Smooth muscle cell (in vitro differentiated cells): ENCODE measurements around the gene MRPL52. TPM values are rescaled to one million over a fixed set of nuclear protein-coding genes. Genes with fewer than 3 reads are reported as not detected.
"Not testable (repeated sequence)": the region's sequence is repeated elsewhere in the genome, so short reads cannot be mapped to it uniquely, and the experiment has no call there.

Experiments
- DNase-seq: peaks from one replicate; lab custom pipeline; 2025; ENCODE audit not compliant: unreplicated experiment; lab: John Stamatoyannopoulos, UW
- H2AFZ ChIP-seq: fragments of 200-600 bp; sonication (generic); 2 replicates; pipeline ENCODE4 v1.6.0; 2016; ENCODE audit warnings: antibody characterized with exemption, low read depth, mild to moderate bottlenecking
- H3F3A ChIP-seq: fragments of 200-600 bp; sonication (generic); 2 replicates; pipeline ENCODE4 v1.6.0; 2017; ENCODE audit warnings: antibody characterized with exemption, low read depth
- H3K27ac ChIP-seq: fragments of 200-600 bp; sonication (generic); 2 replicates; pipeline ENCODE4 v1.5.1; 2016; ENCODE audit warnings: low read depth, mild to moderate bottlenecking
- H3K27me3 ChIP-seq: fragments of 200-600 bp; sonication (generic); 2 replicates; pipeline ENCODE4 v1.6.1; 2016; ENCODE audit warnings: low read depth, mild to moderate bottlenecking
- H3K36me3 ChIP-seq: fragments of 200-600 bp; sonication (generic); 2 replicates; pipeline ENCODE4 v1.5.1; 2016; ENCODE audit warnings: low read depth
- H3K4me1 ChIP-seq: fragments of 200-600 bp; sonication (generic); 2 replicates; pipeline ENCODE4 v1.5.1; 2016; ENCODE audit warnings: low read depth
- H3K4me2 ChIP-seq: fragments of 200-600 bp; sonication (generic); 2 replicates; pipeline ENCODE4 v1.6.0; 2016; ENCODE audit warnings: mild to moderate bottlenecking
- H3K4me3 ChIP-seq: fragments of 200-600 bp; sonication (generic); 2 replicates; pipeline ENCODE4 v1.5.1; 2016; ENCODE audit warnings: mild to moderate bottlenecking
- H3K79me2 ChIP-seq: fragments of 200-600 bp; sonication (generic); 2 replicates; pipeline ENCODE4 v1.6.0; 2016; ENCODE audit warnings: low read depth, mild to moderate bottlenecking
- H3K9ac ChIP-seq: fragments of 200-600 bp; sonication (generic); 2 replicates; pipeline ENCODE4 v1.6.0; 2016; ENCODE audit warnings: low read depth
- H3K9me3 ChIP-seq: fragments of 200-600 bp; sonication (generic); replicated peaks from 2 replicates; pipeline ENCODE4 v1.5.1; 2016; ENCODE audit warnings: low read depth
- H4K20me1 ChIP-seq: fragments of 200-600 bp; sonication (generic); 2 replicates; pipeline ENCODE4 v1.6.0; 2016; ENCODE audit warnings: low read depth
- WGBS: methylation state at CpG from one replicate; pipeline ENCODE4 v1.1.7; 2016; ENCODE audit warnings: low lambda C conversion rate; 5-methylcytosine and 5-hydroxymethylcytosine counted together
- polyA plus RNA-seq: library from polyadenylated mRNA; unstranded; fragments of >200 nt; fragmentation: Nextera tagmentation; extraction: Ambion mirVana; gene quantifications from 2 replicates; pipeline ENCODE4 v1.2.1, GENCODE V29; 2016
- total RNA-seq: library from RNA; depleted of rRNA; stranded (reverse); fragments of >200 nt; gene quantifications from 2 replicates; pipeline ENCODE4 v1.2.3, GENCODE V29; 2014
- TF ChIP-seq, protein P1 (sequence below): fragments of 200-600 bp; sonication (generic); IDR thresholded peaks from 2 replicates; pipeline ENCODE4 v1.5.1; 2017; ENCODE audit warnings: borderline replicate concordance, mild to moderate bottlenecking, antibody characterized with exemption; ENCODE audit not compliant: insufficient read depth, poor library complexity, severe bottlenecking

MRPL52 gene
- total and polyA plus RNA-seq, 2 experiments from 2014 or later, result 220 to 274 TPM

DNA sequence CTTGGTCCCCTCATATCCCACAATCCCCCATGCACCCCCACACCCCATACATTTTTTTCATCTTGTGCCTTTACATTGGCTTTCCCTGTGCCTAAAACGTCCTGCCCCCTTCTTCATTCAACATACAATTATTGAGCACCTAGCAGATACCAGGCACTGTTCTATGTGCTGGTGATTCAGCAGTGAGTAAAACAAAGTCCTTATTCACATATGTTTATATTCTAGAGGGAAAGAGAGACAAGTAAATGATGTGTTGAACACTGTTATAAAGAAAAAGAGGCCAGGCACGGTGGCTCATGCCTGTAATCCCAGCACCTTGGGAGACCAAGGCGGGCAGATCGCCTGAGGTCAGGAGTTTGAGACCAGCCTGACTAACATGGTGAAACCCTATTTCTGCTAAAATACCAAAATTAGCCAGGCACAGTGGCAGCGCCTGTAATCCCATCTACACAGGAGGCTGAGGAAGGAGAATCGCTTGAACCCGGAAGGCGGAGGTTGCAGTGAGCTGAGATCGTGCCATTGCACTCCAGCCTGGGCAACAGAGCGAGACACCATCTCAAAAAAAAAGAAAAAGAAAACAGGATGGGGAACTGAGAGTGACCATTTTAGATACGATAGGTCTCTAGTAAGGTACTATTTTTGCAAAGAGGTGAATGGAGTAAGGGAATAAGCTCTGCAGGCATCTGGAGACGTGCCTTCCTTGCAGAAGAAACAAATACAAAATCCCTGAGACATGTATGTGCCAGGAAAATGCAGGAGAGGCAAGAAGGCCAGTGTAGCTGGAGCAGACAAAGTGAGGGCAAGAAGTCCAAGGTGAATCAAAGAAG is 26.6 kb upstream of the MRPL52 start:
- Histone ChIP-seq H3K79me2 (no peaks in the 10 kb centered on the region), H3K4me3 (no peak overlapping the region), H3K9ac (no peak overlapping the region), H4K20me1 (no peaks in the 10 kb centered on the region), H3K4me2 (no peak overlapping the region), H3K4me1 (no peaks in the 10 kb centered on the region), H3K9me3 (no peaks in the 10 kb centered on the region), H3K27ac (no peak overlapping the region), H3F3A (no peaks in the 10 kb centered on the region), H3K27me3 (no peaks in the 10 kb centered on the region), H2AFZ (no peak overlapping the region), H3K36me3 (no peaks in the 10 kb centered on the region)
- 95% methylated on average over 12 of the region's 12 CpGs for WGBS
- TF ChIP-seq, protein P1, sequence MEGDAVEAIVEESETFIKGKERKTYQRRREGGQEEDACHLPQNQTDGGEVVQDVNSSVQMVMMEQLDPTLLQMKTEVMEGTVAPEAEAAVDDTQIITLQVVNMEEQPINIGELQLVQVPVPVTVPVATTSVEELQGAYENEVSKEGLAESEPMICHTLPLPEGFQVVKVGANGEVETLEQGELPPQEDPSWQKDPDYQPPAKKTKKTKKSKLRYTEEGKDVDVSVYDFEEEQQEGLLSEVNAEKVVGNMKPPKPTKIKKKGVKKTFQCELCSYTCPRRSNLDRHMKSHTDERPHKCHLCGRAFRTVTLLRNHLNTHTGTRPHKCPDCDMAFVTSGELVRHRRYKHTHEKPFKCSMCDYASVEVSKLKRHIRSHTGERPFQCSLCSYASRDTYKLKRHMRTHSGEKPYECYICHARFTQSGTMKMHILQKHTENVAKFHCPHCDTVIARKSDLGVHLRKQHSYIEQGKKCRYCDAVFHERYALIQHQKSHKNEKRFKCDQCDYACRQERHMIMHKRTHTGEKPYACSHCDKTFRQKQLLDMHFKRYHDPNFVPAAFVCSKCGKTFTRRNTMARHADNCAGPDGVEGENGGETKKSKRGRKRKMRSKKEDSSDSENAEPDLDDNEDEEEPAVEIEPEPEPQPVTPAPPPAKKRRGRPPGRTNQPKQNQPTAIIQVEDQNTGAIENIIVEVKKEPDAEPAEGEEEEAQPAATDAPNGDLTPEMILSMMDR, result no peak
- no peak for DNase-seq

GRCh38 chr14:22803687-22803974 is 26.1 kb upstream of the MRPL52 start:
- WGBS, result 98% methylated on average over 3 of the region's 3 CpGs
- H4K20me1 ChIP-seq, result no peaks in the 10 kb centered on the region
- H3K79me2 ChIP-seq, result no peaks in the 10 kb centered on the region
- TF ChIP-seq, protein P1, result no peak
- no peaks in the 10 kb centered on the region for H3K36me3 ChIP-seq
- H3K4me2 ChIP-seq, result no peak overlapping the region
- H3F3A ChIP-seq, result no peaks in the 10 kb centered on the region
- H3K4me3 ChIP-seq, result no peak overlapping the region
- H3K9ac ChIP-seq, result no peak overlapping the region
- no peaks in the 10 kb centered on the region for H3K9me3 ChIP-seq
- no peak overlapping the region for H2AFZ ChIP-seq
- DNase-seq, result no peak
- no peaks in the 10 kb centered on the region for H3K4me1 ChIP-seq
- H3K27me3 ChIP-seq, result no peaks in the 10 kb centered on the region
- H3K27ac ChIP-seq, result no peak overlapping the region

- H2AFZ ChIP-seq, H4K20me1 ChIP-seq, H3F3A ChIP-seq, H3K27me3 ChIP-seq, DNase-seq, H3K9ac ChIP-seq, H3K36me3 ChIP-seq, H3K4me2 ChIP-seq, H3K27ac ChIP-seq, H3K79me2 ChIP-seq, H3K4me3 ChIP-seq, H3K9me3 ChIP-seq, H3K4me1 ChIP-seq: not testable (repeated sequence)
- WGBS, result 100% methylated on average over 4 of the region's 4 CpGs
Measured at GRCh38 chr14:22805235-22805634, 24.5 kb upstream of the MRPL52 start.

- no peak overlapping the region for H3K9ac ChIP-seq
- H3K4me1 ChIP-seq, result no peaks in the 10 kb centered on the region
- H3K36me3 ChIP-seq, result no peaks in the 10 kb centered on the region
- no peak overlapping the region for H2AFZ ChIP-seq
- DNase-seq, result no peak
- no peaks in the 10 kb centered on the region for H3K79me2 ChIP-seq
- no peaks in the 10 kb centered on the region for H3F3A ChIP-seq
- TF ChIP-seq, protein P1, result no peak
- H3K4me3 ChIP-seq, result no peak overlapping the region
- H3K27me3 ChIP-seq, result no peaks in the 10 kb centered on the region
- 78% methylated on average over 13 of the region's 13 CpGs for WGBS
- H3K27ac ChIP-seq, result no peak overlapping the region
- no peak overlapping the region for H3K4me2 ChIP-seq
- H3K9me3 ChIP-seq, result no peaks in the 10 kb centered on the region
- no peaks in the 10 kb centered on the region for H4K20me1 ChIP-seq
Measured at GRCh38 chr14:22807432-22808087, 22.1 kb upstream of the MRPL52 start.
